HepG2 (cell line): ENCODE measurements around the gene RDH12. TPM values are rescaled to one million over a fixed set of nuclear protein-coding genes. Genes with fewer than 3 reads are reported as not detected.

Source experiments
- CERS6 ChIP-seq: sonication (generic); formaldehyde crosslinking; IDR thresholded peaks from 2 replicates; pipeline ENCODE4 v1.5.0; 2020; ENCODE audit warnings: missing genetic modification reagents
- HINFP ChIP-seq: sonication (generic); formaldehyde crosslinking; IDR thresholded peaks from 2 replicates; pipeline ENCODE4 v1.4.0; 2020; ENCODE audit warnings: low read depth, mild to moderate bottlenecking, missing genetic modification reagents
- ONECUT2 ChIP-seq: sonication (generic); formaldehyde crosslinking; IDR thresholded peaks from 2 replicates; pipeline ENCODE4 v1.4.0; 2020; ENCODE audit warnings: missing genetic modification reagents
- SIN3B ChIP-seq: fragments of 150-350 bp; IDR thresholded peaks from 2 replicates; pipeline ENCODE4 v1.6.1; 2014; ENCODE audit warnings: low read length
- SOX6 ChIP-seq, 2 experiments: fragments of 450-650 bp in 1 of 2; sonication (generic) in 1 of 2; formaldehyde crosslinking in 1 of 2; IDR thresholded peaks; 2 replicates each; pipeline versions ENCODE4 v1.4.0 to v1.6.1; 2017 to 2020; ENCODE audit warnings: antibody characterized with exemption in 1 of 2, mild to moderate bottlenecking in 1 of 2, missing genetic modification reagents in 1 of 2
- THRA ChIP-seq: sonication (generic); formaldehyde crosslinking; IDR thresholded peaks from 2 replicates; pipeline ENCODE4 v1.4.0; 2020; ENCODE audit warnings: missing genetic modification reagents, borderline replicate concordance
- YEATS2 ChIP-seq: sonication (generic); formaldehyde crosslinking; IDR thresholded peaks from 2 replicates; pipeline ENCODE4 v1.4.0; 2020; ENCODE audit warnings: missing genetic modification reagents, borderline replicate concordance
- YEATS4 ChIP-seq: sonication (generic); formaldehyde crosslinking; IDR thresholded peaks from 2 replicates; pipeline ENCODE4 v1.4.0; 2020; ENCODE audit warnings: missing genetic modification reagents, borderline replicate concordance
- ZBTB1 ChIP-seq: sonication (generic); formaldehyde crosslinking; IDR thresholded peaks from 2 replicates; pipeline ENCODE4 v1.4.0; 2020; ENCODE audit warnings: missing genetic modification reagents, borderline replicate concordance
- ZFP36L1 ChIP-seq: sonication (generic); formaldehyde crosslinking; IDR thresholded peaks from 2 replicates; pipeline ENCODE4 v1.8.0; 2022; ENCODE audit warnings: mild to moderate bottlenecking, missing genetic modification reagents, moderate library complexity
- ZHX1 ChIP-seq: sonication (generic); formaldehyde crosslinking; IDR thresholded peaks from 2 replicates; pipeline ENCODE4 v1.8.1; 2022; ENCODE audit warnings: low read depth, mild to moderate bottlenecking, missing genetic modification reagents
- ZNF138 ChIP-seq: sonication (generic); formaldehyde crosslinking; IDR thresholded peaks from 2 replicates; pipeline ENCODE4 v1.5.0; 2020; ENCODE audit warnings: mild to moderate bottlenecking, low read depth, missing genetic modification reagents
- ZNF225 ChIP-seq: sonication (generic); formaldehyde crosslinking; IDR thresholded peaks from 2 replicates; pipeline ENCODE4 v1.4.0; 2020; ENCODE audit warnings: mild to moderate bottlenecking, missing genetic modification reagents
- ZNF253 ChIP-seq: sonication (generic); formaldehyde crosslinking; IDR thresholded peaks from 2 replicates; pipeline ENCODE4 v1.8.0; 2022; ENCODE audit warnings: mild to moderate bottlenecking, missing genetic modification reagents, borderline replicate concordance
- ZNF30 ChIP-seq: sonication (generic); formaldehyde crosslinking; IDR thresholded peaks from 2 replicates; pipeline ENCODE4 v1.5.0; 2020; ENCODE audit warnings: mild to moderate bottlenecking, missing genetic modification reagents
- ZNF335 ChIP-seq: sonication (generic); formaldehyde crosslinking; IDR thresholded peaks from 2 replicates; pipeline ENCODE4 v1.4.0; 2020; ENCODE audit warnings: missing genetic modification reagents
- ZNF343 ChIP-seq: sonication (generic); formaldehyde crosslinking; IDR thresholded peaks from 2 replicates; pipeline ENCODE4 v1.4.0; 2020; ENCODE audit warnings: mild to moderate bottlenecking, missing genetic modification reagents
- ZNF382 ChIP-seq: sonication (generic); formaldehyde crosslinking; IDR thresholded peaks from 2 replicates; pipeline ENCODE4 v1.5.0; 2020; ENCODE audit warnings: missing genetic modification reagents, mild to moderate bottlenecking, borderline replicate concordance
- ZNF792 ChIP-seq: IDR thresholded peaks from 2 replicates; pipeline ENCODE4 v1.6.1; 2016
- ZNF879 ChIP-seq: sonication (generic); formaldehyde crosslinking; IDR thresholded peaks from 2 replicates; pipeline ENCODE4 v1.8.1; 2023; ENCODE audit warnings: missing genetic modification reagents
- ZSCAN25 ChIP-seq: sonication (generic); formaldehyde crosslinking; IDR thresholded peaks from 2 replicates; pipeline ENCODE4 v1.8.0; 2022; ENCODE audit warnings: mild to moderate bottlenecking, missing genetic modification reagents
- polyA plus RNA-seq, 8 experiments: library from polyadenylated mRNA; depleted of rRNA in 3 of 8; stranded (reverse) in 7 of 8; unstranded in 1 of 8; fragments of >200 nt; fragmentation: Illumina TruSeq in 4 of 8; extraction: Trizol in 4 of 8; gene quantifications; 2 replicates each; pipeline versions ENCODE4 v1.2.1 to v1.2.3, GENCODE V29; 2011 to 2016; ENCODE audit warnings: low read depth in 4 of 8, missing spikeins in 1 of 8, mixed read lengths in 1 of 8; ENCODE audit not compliant: insufficient read depth in 1 of 8
- total RNA-seq, 5 experiments: library from RNA; depleted of rRNA; stranded (reverse); fragments of >200 nt; fragmentation: Illumina TruSeq; extraction: Trizol; gene quantifications; 2 replicates each; pipeline ENCODE4 v1.2.3, GENCODE V29; 2016; ENCODE audit warnings: low read depth in 1 of 5
- TF ChIP-seq, protein P1 (sequence below): IDR thresholded peaks from 2 replicates; pipeline ENCODE4 v1.6.1; 2012; ENCODE audit warnings: low read length, improper control_type of control experiment

Gene RDH12
- total and polyA plus RNA-seq, 2 of the 13 experiments (the other 11 are each of a cell fraction or from before 2014, with no cell fraction given) = 1.6 to 2.1 TPM

DNA sequence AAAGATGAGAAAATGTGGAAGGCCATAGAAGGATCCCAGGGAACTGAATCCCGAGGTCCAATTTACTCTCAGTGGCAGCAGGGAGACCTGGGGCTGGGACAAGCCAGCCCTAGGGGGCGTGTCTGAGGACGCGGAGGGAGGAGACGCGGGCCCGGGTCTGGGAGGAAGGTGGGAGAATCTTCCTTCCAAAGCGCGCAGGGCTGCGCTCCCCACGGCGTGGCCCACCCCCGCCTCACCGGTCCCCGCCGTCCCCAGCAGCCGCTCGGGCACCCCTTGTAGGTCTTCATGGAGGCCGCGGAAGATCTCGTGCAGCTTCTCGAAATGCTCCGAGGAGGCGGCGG lies 27.6 kb upstream of the RDH12 start (continued):
- no peak for TF ChIP-seq CERS6 (CRISPR knock-in tag)
- no peak for TF ChIP-seq ZNF30
- no peak for TF ChIP-seq YEATS4
- no peak for TF ChIP-seq ZNF253 (CRISPR knock-in tag)
- no peak for TF ChIP-seq ZBTB1
- no peak for TF ChIP-seq ZSCAN25
- TF ChIP-seq ZFP36L1 (CRISPR knock-in tag) = no peak
- TF ChIP-seq ZNF382 (CRISPR knock-in tag) = no peak
- no peak for TF ChIP-seq YEATS2 (CRISPR knock-in tag)
- no peak for TF ChIP-seq ZHX1 (CRISPR knock-in tag)
- no peak for TF ChIP-seq ZNF792 (CRISPR knock-in tag)
- TF ChIP-seq, protein P1, sequence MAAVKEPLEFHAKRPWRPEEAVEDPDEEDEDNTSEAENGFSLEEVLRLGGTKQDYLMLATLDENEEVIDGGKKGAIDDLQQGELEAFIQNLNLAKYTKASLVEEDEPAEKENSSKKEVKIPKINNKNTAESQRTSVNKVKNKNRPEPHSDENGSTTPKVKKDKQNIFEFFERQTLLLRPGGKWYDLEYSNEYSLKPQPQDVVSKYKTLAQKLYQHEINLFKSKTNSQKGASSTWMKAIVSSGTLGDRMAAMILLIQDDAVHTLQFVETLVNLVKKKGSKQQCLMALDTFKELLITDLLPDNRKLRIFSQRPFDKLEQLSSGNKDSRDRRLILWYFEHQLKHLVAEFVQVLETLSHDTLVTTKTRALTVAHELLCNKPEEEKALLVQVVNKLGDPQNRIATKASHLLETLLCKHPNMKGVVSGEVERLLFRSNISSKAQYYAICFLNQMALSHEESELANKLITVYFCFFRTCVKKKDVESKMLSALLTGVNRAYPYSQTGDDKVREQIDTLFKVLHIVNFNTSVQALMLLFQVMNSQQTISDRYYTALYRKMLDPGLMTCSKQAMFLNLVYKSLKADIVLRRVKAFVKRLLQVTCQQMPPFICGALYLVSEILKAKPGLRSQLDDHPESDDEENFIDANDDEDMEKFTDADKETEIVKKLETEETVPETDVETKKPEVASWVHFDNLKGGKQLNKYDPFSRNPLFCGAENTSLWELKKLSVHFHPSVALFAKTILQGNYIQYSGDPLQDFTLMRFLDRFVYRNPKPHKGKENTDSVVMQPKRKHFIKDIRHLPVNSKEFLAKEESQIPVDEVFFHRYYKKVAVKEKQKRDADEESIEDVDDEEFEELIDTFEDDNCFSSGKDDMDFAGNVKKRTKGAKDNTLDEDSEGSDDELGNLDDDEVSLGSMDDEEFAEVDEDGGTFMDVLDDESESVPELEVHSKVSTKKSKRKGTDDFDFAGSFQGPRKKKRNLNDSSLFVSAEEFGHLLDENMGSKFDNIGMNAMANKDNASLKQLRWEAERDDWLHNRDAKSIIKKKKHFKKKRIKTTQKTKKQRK = no peak
- no peak for TF ChIP-seq SIN3B
- no peak for TF ChIP-seq ONECUT2
- TF ChIP-seq HINFP (CRISPR knock-in tag) = no peak
- TF ChIP-seq ZNF225 = no peak
- TF ChIP-seq ZNF335 (CRISPR knock-in tag) = no peak
- no peak for TF ChIP-seq ZNF879 (CRISPR knock-in tag)
- no peak for TF ChIP-seq SOX6 (IDR thresholded peaks at IDR 0.05)
- TF ChIP-seq SOX6 (CRISPR knock-in tag; IDR thresholded peaks at IDR 0.05) = peak; percentile 51; the same call in 1 of the 2 replicates
- no peak; the same call in 1 of the 2 replicates for TF ChIP-seq ZNF138 (CRISPR knock-in tag)
- 0 out of 2 replicates have a peak, but pooled peaks have one; percentile 6 for TF ChIP-seq THRA (CRISPR knock-in tag)
- TF ChIP-seq ZNF343 (CRISPR knock-in tag) = peak; percentile 22; the same call in 1 of the 2 replicates
